ENCODE results near the gene KCNJ16.

- TF ChIP-seq, protein P1, sequence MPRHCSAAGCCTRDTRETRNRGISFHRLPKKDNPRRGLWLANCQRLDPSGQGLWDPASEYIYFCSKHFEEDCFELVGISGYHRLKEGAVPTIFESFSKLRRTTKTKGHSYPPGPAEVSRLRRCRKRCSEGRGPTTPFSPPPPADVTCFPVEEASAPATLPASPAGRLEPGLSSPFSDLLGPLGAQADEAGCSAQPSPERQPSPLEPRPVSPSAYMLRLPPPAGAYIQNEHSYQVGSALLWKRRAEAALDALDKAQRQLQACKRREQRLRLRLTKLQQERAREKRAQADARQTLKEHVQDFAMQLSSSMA (CRISPR knock-in tag; IDR thresholded peaks at IDR 0.05) = no peak
- TF ChIP-seq ZFYVE20 (CRISPR knock-in tag; IDR thresholded peaks at IDR 0.05; ENCODE audit: borderline replicate concordance, low read depth) = no peak
- no peak for TF ChIP-seq ZNF335 (CRISPR knock-in tag; IDR thresholded peaks at IDR 0.05)
Measured at GRCh38 chr17:70132505-70132904, 57.5 kb downstream of the KCNJ16 start.

Measured in HepG2 (cell line).